Mesothelial cell of epicardium (in vitro differentiated cells): ENCODE data around the gene SPTBN1. TPM values are rescaled to one million over a fixed set of nuclear protein-coding genes. Genes with fewer than 3 reads are reported as not detected.
A peak's percentile ranks its signal among the peaks of the same experiment; 100 is the strongest.

Experiments used
- DNase-seq, 2 experiments: peaks; one replicate each; pipeline ENCODE4 v3.0.0; 2021; ENCODE audit warnings: low spot score in 2 of 2; ENCODE audit not compliant: unreplicated experiment in 2 of 2
- H3K27ac Mint-ChIP-seq: 2 replicates; pipeline ENCODE4 v1.8.0; 2021; ENCODE audit warnings: mixed read lengths
- H3K27me3 Mint-ChIP-seq: 2 replicates; pipeline ENCODE4 v1.8.0; 2021; ENCODE audit warnings: low read depth, mixed read lengths
- H3K36me3 Mint-ChIP-seq: 2 replicates; pipeline ENCODE4 v1.8.0; 2021; ENCODE audit warnings: mixed read lengths
- H3K4me1 Mint-ChIP-seq: 2 replicates; pipeline ENCODE4 v1.8.0; 2021; ENCODE audit warnings: mixed read lengths
- H3K4me3 Mint-ChIP-seq: 2 replicates; pipeline ENCODE4 v1.8.0; 2021; ENCODE audit warnings: mild to moderate bottlenecking, moderate library complexity, mixed read lengths
- H3K9me3 Mint-ChIP-seq: 2 replicates; pipeline ENCODE4 v1.8.0; 2021; ENCODE audit warnings: mixed read lengths
- CTCF ChIP-seq: fragments of 200-600 bp; sonication (generic); IDR thresholded peaks from one replicate; pipeline ENCODE4 v1.5.0; 2021; ENCODE audit warnings: antibody characterized with exemption; ENCODE audit not compliant: unreplicated experiment
- total RNA-seq: library from RNA; stranded (reverse); gene quantifications from 3 replicates; pipeline ENCODE4 v1.2.1, GENCODE V29; 2021

Gene SPTBN1
- total RNA-seq, 1 donor from 2014 or later, result 281 TPM

- no peak overlapping the region for H3K4me3 Mint-ChIP-seq
- H3K27me3 Mint-ChIP-seq, result no peaks in the 10 kb centered on the region
Measured at GRCh38 chr2:54494087-54494486, 38.0 kb downstream of the SPTBN1 start.

GRCh38 chr2:54496920-54497319 is 40.8 kb downstream of the SPTBN1 start:
- DNase-seq, result no peak
- Mint-ChIP-seq H3K4me3 (no peak overlapping the region), H3K9me3 (no peaks in the 10 kb centered on the region), H3K27me3 (no peaks in the 10 kb centered on the region), H3K36me3 (no peaks in the 10 kb centered on the region), H3K27ac (no peak overlapping the region), H3K4me1 (peaks cover 37% of the 10 kb centered on the region)
- no peak for TF ChIP-seq CTCF

More at GRCh38 chr2:54494087-54494486, 38.0 kb downstream of the SPTBN1 start:
- Mint-ChIP-seq H3K27ac (no peak overlapping the region), H3K4me1 (peaks cover 18% of the 10 kb centered on the region), H3K36me3 (no peaks in the 10 kb centered on the region), H3K9me3 (no peaks in the 10 kb centered on the region)
- DNase-seq, result no peak
- TF ChIP-seq CTCF, result no peak

GRCh38 chr2:54497763-54498680 is 41.9 kb downstream of the SPTBN1 start:
- no peak for TF ChIP-seq CTCF
- H3K27ac Mint-ChIP-seq, result no peak overlapping the region
- H3K36me3 Mint-ChIP-seq, result no peaks in the 10 kb centered on the region
- H3K27me3 Mint-ChIP-seq, result no peaks in the 10 kb centered on the region
- peaks cover 43% of the 10 kb centered on the region for H3K4me1 Mint-ChIP-seq
- no peak overlapping the region for H3K4me3 Mint-ChIP-seq
- no peaks in the 10 kb centered on the region for H3K9me3 Mint-ChIP-seq
- DNase-seq, result no peak

- no peaks in the 10 kb centered on the region for H3K9me3 Mint-ChIP-seq
- no peak for TF ChIP-seq CTCF
- DNase-seq, result no peak
- peaks cover 42% of the 10 kb centered on the region for H3K4me1 Mint-ChIP-seq
- H3K27me3 Mint-ChIP-seq, result no peaks in the 10 kb centered on the region
- H3K27ac Mint-ChIP-seq, result peak overlapping the region; percentile 64
- no peaks in the 10 kb centered on the region for H3K36me3 Mint-ChIP-seq
- no peak overlapping the region for H3K4me3 Mint-ChIP-seq
Measured at GRCh38 chr2:54499661-54500060, 43.5 kb downstream of the SPTBN1 start.

- no peak overlapping the region for H3K4me3 Mint-ChIP-seq
- no peaks in the 10 kb centered on the region for H3K9me3 Mint-ChIP-seq
- no peaks in the 10 kb centered on the region for H3K27me3 Mint-ChIP-seq
- DNase-seq, result no peak
- peaks cover 42% of the 10 kb centered on the region for H3K4me1 Mint-ChIP-seq
- TF ChIP-seq CTCF, result no peak
- no peaks in the 10 kb centered on the region for H3K36me3 Mint-ChIP-seq
- H3K27ac Mint-ChIP-seq, result peak overlapping the region; percentile 64
Measured at GRCh38 chr2:54500404-54501205, 44.5 kb downstream of the SPTBN1 start.
